GM21825 (cell line): ENCODE results near the gene DOCK1.

ENCODE experiments used
- ATAC-seq: cut with Tn5 transposase; IDR thresholded peaks from one replicate; pipeline ENCODE4 v1.9.1; 2021; ENCODE audit warnings: mild to moderate bottlenecking, moderate library complexity; ENCODE audit not compliant: unreplicated experiment

The DOCK1 gene

GRCh38 chr10:127374074-127374680 lies 468.9 kb downstream of the DOCK1 start:
- no peak for ATAC-seq

- no peak for ATAC-seq
Measured at GRCh38 chr10:127374901-127375300, 469.7 kb downstream of the DOCK1 start.

- no peak for ATAC-seq
Measured at GRCh38 chr10:127375461-127375860, 470.2 kb downstream of the DOCK1 start.

GRCh38 chr10:127376071-127376470 lies 470.8 kb downstream of the DOCK1 start:
- ATAC-seq: no peak

DNA sequence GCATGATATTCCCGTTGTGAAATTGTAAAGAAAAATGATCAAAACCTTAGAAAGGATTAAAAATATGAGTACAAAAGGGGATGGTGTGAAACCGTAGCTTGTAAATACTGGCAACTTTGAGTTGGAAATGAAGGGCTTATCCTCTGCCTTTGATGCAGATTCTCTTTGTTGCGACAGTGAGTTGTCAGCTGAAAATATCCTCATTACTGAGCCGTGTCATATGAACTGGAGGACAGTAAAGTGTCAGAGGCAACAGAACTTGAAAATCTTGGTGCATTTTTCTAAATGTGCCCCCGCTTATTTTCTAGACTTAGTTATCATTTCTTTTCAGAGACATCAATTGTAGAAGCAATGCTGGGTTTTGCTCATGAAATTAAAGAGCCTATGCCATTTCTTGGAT lies 473.4 kb downstream of the DOCK1 start:
- no peak for ATAC-seq

DNA sequence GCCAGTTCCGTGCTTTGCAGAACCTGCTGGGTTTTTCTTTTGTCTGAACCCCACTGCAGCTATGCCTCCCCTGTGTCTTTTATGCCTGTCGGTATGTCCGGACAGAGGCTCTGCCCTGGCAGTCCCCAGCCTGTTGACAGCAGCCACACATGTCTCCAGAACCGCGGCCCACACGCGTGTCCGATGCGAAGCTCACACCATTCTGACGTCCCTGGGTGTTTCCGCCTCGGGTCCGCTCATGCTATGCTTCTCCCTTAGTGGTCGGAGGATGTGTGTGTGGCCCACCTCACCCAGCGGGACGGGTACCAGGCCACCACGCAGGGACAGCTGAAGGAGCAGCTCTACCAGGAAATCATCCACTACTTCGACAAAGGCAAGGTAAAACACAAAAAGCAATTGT lies 479.3 kb downstream of the DOCK1 start:
- no peak for ATAC-seq

GRCh38 chr10:127385066-127385465 lies 479.8 kb downstream of the DOCK1 start:
- no peak for ATAC-seq

DNA sequence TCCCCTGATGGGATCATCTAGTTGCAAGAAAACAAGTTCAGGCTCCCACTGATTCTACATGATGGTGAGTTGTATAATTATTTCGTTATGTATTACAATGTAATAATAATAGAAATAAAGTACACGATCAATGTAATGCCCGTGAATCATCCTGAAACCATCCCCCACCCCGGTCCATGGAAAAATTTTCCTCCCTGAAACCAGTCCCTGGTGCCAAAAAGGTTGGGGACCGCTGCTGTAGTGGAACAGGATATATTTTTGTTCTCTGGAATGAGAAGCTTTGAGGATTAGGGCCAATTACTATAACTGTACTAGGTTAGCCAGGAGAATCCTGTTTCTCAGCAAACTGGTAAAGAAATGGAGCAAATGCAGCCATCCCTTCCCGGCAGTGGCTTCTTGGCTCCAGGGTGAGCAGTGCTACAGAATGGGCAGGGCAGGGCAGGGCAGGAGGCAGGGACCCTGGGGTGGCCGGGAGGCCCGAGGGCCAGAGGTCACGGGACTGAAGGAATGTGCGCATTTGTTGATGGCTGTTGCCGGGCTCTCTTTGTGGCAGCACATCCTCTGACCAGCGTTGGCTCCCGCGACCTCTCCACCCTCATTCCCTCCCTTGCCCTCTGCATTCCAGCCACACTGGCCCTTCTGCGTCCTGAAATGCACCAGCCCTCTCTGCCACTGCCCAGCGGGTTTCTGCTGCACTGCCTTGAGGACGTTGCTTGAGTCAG lies 481.5 kb downstream of the DOCK1 start:
- no peak for ATAC-seq

DNA sequence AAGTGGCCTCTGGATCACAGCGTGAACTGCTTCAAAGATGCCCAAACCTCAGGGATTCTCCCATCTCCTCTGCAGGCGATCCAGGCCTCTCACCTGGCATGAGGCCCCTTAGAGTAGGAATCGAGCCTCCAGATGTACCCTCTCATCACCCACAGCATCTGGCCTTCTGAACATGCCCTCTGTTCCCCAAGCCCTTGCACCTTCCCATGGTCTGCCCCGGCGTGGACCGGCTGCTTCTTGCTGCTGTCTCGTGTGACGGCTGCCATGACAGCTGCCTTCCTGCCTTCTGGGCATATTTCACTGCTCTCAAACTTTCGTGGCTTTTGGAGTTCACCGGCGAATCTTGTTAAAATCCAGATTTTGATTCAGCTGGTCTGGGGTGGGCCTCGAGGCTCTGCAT lies 486.6 kb downstream of the DOCK1 start:
- no peak for ATAC-seq

DNA sequence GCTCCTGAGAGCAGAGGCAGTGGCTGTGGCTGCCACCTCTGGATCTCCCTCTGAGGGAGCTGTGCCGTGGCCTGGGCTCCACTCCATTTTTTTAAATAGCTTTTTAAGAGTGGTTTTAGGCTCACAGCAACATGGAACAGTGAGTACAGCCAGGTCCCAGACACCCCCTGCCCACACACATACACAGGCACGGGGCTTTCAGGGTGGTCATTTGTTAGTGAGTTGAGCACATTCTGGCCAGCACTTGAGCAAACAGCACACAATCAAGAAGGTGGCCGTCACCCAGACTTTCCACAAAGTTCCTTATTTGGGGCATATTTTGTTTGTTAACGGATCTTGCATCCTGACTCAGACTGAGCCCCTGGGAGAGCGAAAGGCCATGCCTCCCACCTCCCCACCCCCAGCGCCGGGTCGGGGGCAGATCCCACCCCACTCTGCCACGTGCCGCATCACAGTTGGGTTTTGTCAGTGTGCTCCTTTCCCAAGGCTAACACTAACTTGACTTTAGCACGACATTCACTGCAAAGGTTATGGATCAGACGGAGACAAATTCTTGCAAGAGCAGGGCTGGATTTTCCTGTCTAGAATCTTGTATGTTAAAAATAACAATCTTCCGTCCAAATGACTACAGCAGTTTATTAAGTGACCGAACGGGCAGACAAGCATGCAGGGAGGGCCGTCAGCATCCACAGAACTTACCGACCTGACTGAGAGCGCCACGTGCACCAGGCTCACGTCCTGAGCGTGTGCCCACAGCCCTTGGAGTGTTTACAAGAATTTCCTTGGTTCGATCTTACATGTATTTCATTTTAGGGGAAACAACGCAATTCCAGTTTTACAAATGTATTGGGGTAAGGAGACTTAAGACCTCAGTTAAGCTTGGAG lies 487.4 kb downstream of the DOCK1 start:
- no peak for ATAC-seq

DNA sequence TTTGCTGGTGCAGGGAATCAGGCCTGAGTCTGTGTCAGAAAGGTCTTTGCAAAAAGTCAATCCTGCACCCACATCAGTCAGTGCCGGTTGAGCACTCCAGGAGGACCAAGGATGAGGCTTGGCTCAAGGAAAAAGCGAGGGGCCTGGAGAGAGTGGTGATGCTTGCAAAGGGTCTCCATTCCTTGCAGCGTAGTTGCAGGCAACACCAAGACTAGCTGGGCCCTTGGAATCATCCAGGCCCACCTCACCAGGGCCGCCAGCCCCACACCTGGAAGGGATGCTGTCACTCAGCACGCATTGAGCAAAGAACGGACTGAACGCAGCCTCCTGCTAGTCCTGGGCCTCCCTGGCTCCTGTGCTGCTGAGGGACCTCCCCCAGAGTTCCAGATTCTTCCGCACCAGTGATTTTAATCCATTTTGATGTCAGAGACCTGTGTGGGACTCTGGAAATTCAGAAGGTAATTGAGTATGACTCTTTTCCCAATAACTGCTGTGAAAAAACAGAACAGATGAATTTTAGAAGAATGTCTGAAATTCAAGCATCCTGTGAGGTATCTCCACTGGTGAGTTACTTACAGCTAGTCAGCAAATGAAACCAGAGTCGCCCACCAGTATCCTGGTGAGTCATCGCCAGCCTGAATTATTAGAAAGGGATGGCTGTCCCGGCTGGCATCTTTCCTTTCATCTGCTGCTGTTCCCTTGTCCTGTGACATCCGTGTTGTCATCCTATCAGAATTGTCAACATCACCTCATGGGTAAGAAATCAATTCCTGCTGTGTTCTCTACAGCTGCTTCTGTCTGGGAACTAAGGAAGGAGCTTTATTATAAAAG lies 493.1 kb downstream of the DOCK1 start:
- no peak for ATAC-seq

GRCh38 chr10:127398971-127399365 lies 493.7 kb downstream of the DOCK1 start:
- ATAC-seq: no peak

GRCh38 chr10:127399668-127400067 lies 494.4 kb downstream of the DOCK1 start:
- no peak for ATAC-seq

DNA sequence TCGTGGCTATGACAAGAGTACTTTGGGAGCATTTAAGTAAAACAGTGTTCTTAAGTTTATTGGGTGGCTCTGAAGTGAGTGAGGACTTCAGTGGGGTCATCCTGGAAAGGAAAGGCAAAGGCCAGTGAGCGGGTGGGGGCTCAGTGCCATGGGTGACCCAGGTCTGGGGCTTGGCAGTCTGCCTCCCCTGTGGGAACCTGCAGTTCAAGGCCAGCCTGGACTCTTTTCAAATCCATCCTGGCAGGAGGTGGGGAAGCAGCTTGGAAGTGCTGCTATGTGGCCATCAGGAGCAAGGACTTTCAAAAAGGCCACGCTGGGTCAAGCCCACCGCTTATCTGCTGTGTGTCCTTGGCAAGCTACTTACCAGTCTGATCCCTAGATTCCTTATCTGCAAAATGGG lies 495.0 kb downstream of the DOCK1 start:
- ATAC-seq: no peak

GRCh38 chr10:127402596-127403409 lies 497.6 kb downstream of the DOCK1 start:
- ATAC-seq: no peak

DNA sequence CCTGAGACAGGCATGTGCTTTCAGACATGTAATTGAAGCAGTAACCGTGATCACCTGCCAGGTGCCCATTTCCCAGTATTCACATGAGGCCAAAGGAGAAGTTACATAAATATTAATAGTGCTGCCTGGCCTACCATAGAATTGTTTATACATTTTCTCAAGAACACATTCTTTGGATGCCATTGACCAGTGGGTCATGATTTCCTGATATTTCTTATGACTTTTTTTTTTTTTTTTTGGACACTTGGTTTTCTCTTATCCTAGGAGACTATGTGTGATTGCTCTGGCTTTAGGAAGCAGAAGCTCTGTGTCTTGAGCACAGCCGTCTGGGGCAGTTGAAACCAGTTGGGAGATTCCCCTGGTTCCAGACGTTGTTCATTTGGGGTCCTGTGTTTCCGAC lies 500.0 kb downstream of the DOCK1 start:
- ATAC-seq: no peak

GRCh38 chr10:127406018-127406550 lies 500.9 kb downstream of the DOCK1 start:
- no peak for ATAC-seq

- no peak for ATAC-seq
Measured at GRCh38 chr10:127407551-127407950, 502.3 kb downstream of the DOCK1 start.

GRCh38 chr10:127408112-127408710 lies 503.0 kb downstream of the DOCK1 start:
- ATAC-seq: no peak
